HepG2 (cell line): ENCODE results near the gene COMMD3. TPM values are rescaled to one million over a fixed set of nuclear protein-coding genes. Genes with fewer than 3 reads are reported as not detected.
A peak's percentile ranks its signal among the peaks of the same experiment; 100 is the strongest.

Source experiments
- ATAC-seq: fragments of 200-7000 bp; cut with Tn5 transposase; 3 replicates; pipeline ENCODE4 v1.9.1; 2020; ENCODE audit warnings: mild to moderate bottlenecking, moderate library complexity
- BruUV-seq: library from RNA; stranded (reverse); fragments of 400-500 nt; replicated peaks from 2 replicates; lab custom pipeline; 2021; lab: Mats Ljungman, UMichigan
- CTCF ChIA-PET: fragments of 300-600 bp; formaldehyde crosslinking; extraction: SDS; loops from one replicate; lab custom pipeline; 2021; ENCODE audit warnings: low total read pairs, inconsistent platforms, low intra/inter-chr PET ratio; lab: Yijun Ruan, JAX
- POLR2A ChIA-PET: fragments of 350-600 bp; sonication (Branson Sonifier 250); formaldehyde crosslinking; loops from one replicate; lab custom pipeline; 2020; ENCODE audit warnings: antibody characterized with exemption, inconsistent platforms; lab: Yijun Ruan, JAX
- DNase-seq: peaks from one replicate; pipeline ENCODE4 v3.0.0-alpha.2; 2015; ENCODE audit warnings: low spot score
- FAIRE-seq: peaks from 3 replicates; lab custom pipeline; 2011; peaks lifted over from hg19 to GRCh38; lab: Jason Lieb, UNC
- H2AFZ ChIP-seq: one replicate; pipeline ENCODE4 v1.6.1; 2011; ENCODE audit warnings: low read length, inconsistent platforms
- H3K27ac ChIP-seq: fragments of 300-600 bp; 3 replicates; pipeline ENCODE4 v1.8.0; 2011; ENCODE audit warnings: mixed run types, mild to moderate bottlenecking, mixed read lengths, low read length, inconsistent platforms; ENCODE audit not compliant: insufficient read depth; ENCODE audit errors: extremely low read length
- H3K27me3 ChIP-seq, 2 experiments: fragments of 200-600 bp in 1 of 2; 2 replicates in 1 of 2; 3 replicates in 1 of 2; pipeline versions ENCODE4 v1.6.0 to v1.8.0; 2011; ENCODE audit warnings: low read length in 2 of 2, mild to moderate bottlenecking in 2 of 2, moderate library complexity in 2 of 2, inconsistent platforms in 1 of 2; ENCODE audit not compliant: insufficient read depth in 2 of 2, control insufficient read depth in 1 of 2
- H3K36me3 ChIP-seq, 2 experiments: fragments of 200-600 bp in 1 of 2; replicated peaks in 1 of 2; 2 replicates in 1 of 2; 3 replicates in 1 of 2; pipeline versions ENCODE4 v1.5.1 to v1.8.0; 2011; ENCODE audit warnings: low read length in 2 of 2, inconsistent platforms in 1 of 2; ENCODE audit not compliant: insufficient read depth in 2 of 2, control insufficient read depth in 1 of 2
- H3K4me1 ChIP-seq: 2 replicates; pipeline ENCODE4 v1.5.1; 2012; ENCODE audit warnings: low read length, inconsistent platforms; ENCODE audit not compliant: insufficient read depth
- H3K4me2 ChIP-seq: 2 replicates; pipeline ENCODE4 v1.6.0; 2011; ENCODE audit warnings: low read depth, low read length, inconsistent platforms
- H3K4me3 ChIP-seq, 3 experiments: fragments of 200-600 bp in 1 of 3; sonication (generic), shearing (Covaris generic) in 1 of 3; replicated peaks in 1 of 3; 2 replicates each; pipeline ENCODE4 v1.5.1; 2011 to 2016; ENCODE audit warnings: low read length in 3 of 3, inconsistent platforms in 2 of 3, low read depth in 2 of 3, mild to moderate bottlenecking in 2 of 3, control low read depth in 1 of 3, mixed read lengths in 1 of 3; ENCODE audit not compliant: insufficient read depth in 1 of 3
- H3K79me2 ChIP-seq: one replicate; pipeline ENCODE4 v1.6.1; 2011; ENCODE audit warnings: low read length, inconsistent platforms; ENCODE audit not compliant: insufficient read depth
- H3K9ac ChIP-seq: 2 replicates; pipeline ENCODE4 v1.6.0; 2011; ENCODE audit warnings: mild to moderate bottlenecking, low read depth, low read length, inconsistent platforms; ENCODE audit not compliant: insufficient read depth
- H3K9me3 ChIP-seq: 2 replicates; pipeline ENCODE4 v1.5.1; 2012; ENCODE audit warnings: mild to moderate bottlenecking, low read length
- H4K20me1 ChIP-seq: 2 replicates; pipeline ENCODE4 v1.6.0; 2011; ENCODE audit warnings: inconsistent platforms, mild to moderate bottlenecking, low read length, moderate library complexity; ENCODE audit not compliant: insufficient read depth
- CBX2 ChIP-seq, 2 experiments: fragments of 200-600 bp in 1 of 2; sonication (generic); formaldehyde crosslinking in 1 of 2; IDR thresholded peaks; 2 replicates each; pipeline versions ENCODE4 v1.7.0 to v1.8.1; 2018 to 2022; ENCODE audit warnings: low read depth in 2 of 2, low read length in 1 of 2, mild to moderate bottlenecking in 1 of 2, missing genetic modification reagents in 1 of 2
- JUND ChIP-seq: sonication (generic); formaldehyde crosslinking; IDR thresholded peaks from 2 replicates; pipeline ENCODE4 v1.8.0; 2022; ENCODE audit warnings: mild to moderate bottlenecking, missing genetic modification reagents
- SAP130 ChIP-seq: IDR thresholded peaks from 2 replicates; pipeline ENCODE4 v1.6.1; 2016; ENCODE audit warnings: low read depth
- ZFP36 ChIP-seq: fragments of 150-350 bp; IDR thresholded peaks from 2 replicates; pipeline ENCODE4 v1.6.1; 2018; ENCODE audit warnings: borderline replicate concordance, low read length, low read depth; ENCODE audit not compliant: partially characterized antibody
- ZNF652 ChIP-seq: IDR thresholded peaks from 2 replicates; pipeline ENCODE4 v1.6.1; 2016; ENCODE audit warnings: low read depth, borderline replicate concordance
- WGBS: methylation state at CpG from one replicate; pipeline ENCODE4 v1.1.6; 2017; ENCODE audit warnings: low lambda C conversion rate; 5-methylcytosine and 5-hydroxymethylcytosine counted together
- in situ Hi-C: cut with HindIII; loops from 2 replicates; pipeline ENCODE4 v1.10.0; 2017; ENCODE audit warnings: low pct_unique_long_range_greater_than_20kb; ENCODE audit not compliant: extremely low pct_ligation_motif_present
- intact Hi-C: fragments of 100-400 bp; cut with micrococcal nuclease; formaldehyde crosslinking; loops from one replicate; pipeline ENCODE4 v1.10.0; 2022; ENCODE audit not compliant: unreplicated experiment
- polyA plus RNA-seq, 8 experiments: library from polyadenylated mRNA; depleted of rRNA in 3 of 8; stranded (reverse) in 7 of 8; unstranded in 1 of 8; fragments of >200 nt; fragmentation: Illumina TruSeq in 4 of 8; extraction: Trizol in 4 of 8; gene quantifications; 2 replicates each; pipeline versions ENCODE4 v1.2.1 to v1.2.3, GENCODE V29; 2011 to 2016; ENCODE audit warnings: low read depth in 4 of 8, missing spikeins in 1 of 8, mixed read lengths in 1 of 8; ENCODE audit not compliant: insufficient read depth in 1 of 8
- total RNA-seq, 5 experiments: library from RNA; depleted of rRNA; stranded (reverse); fragments of >200 nt; fragmentation: Illumina TruSeq; extraction: Trizol; gene quantifications; 2 replicates each; pipeline ENCODE4 v1.2.3, GENCODE V29; 2016; ENCODE audit warnings: low read depth in 1 of 5

COMMD3 gene
- total and polyA plus RNA-seq, 2 of the 13 experiments (the other 11 are each of a cell fraction or from before 2014, with no cell fraction given) = 38.7 to 54.4 TPM

GRCh38 chr10:22322641-22323160 is 6.5 kb downstream of the COMMD3 start:
- peaks cover 35% of the 10 kb centered on the region for H3K79me2 ChIP-seq
- POLR2A ChIA-PET = interaction anchor here (2.0 kb wide), 1 partner anchor 18 kb away, joined by 9 read pairs; no protein-coding TSS in a partner anchor
- H2AFZ ChIP-seq = no peak overlapping the region
- CTCF ChIA-PET = no interaction called here
- peaks cover 0 to 7% of the 10 kb centered on the region in 2 experiments; a peak in 2 of 5 replicates for H3K27me3 ChIP-seq
- H3K27ac ChIP-seq = no peak overlapping the region
- no peak for ATAC-seq
- H3K9me3 ChIP-seq = no peaks in the 10 kb centered on the region
- no peak for FAIRE-seq
- BruUV-seq = TSS peak; percentile 26
- peaks cover 62% of the 10 kb centered on the region for H3K4me1 ChIP-seq
- TF ChIP-seq CBX2 (IDR thresholded peaks at IDR 0.05; ENCODE audit: low read depth, low read length) (0 out of 2 replicates have a peak, but pooled peaks have one; percentile 63), CBX2 (CRISPR knock-in tag; IDR thresholded peaks at IDR 0.05; ENCODE audit: low read depth) (no peak), SAP130 (CRISPR knock-in tag) (peak; percentile 19; the same call in 1 of the 2 replicates), ZNF652 (CRISPR knock-in tag) (peak; percentile 47; the same call in 1 of the 2 replicates), JUND (CRISPR knock-in tag) (no peak), ZFP36 (no peak)
- H3K4me2 ChIP-seq = peak overlapping the region; percentile 96
- 45% methylated on average over 5 of the region's 5 CpGs for WGBS
- intact Hi-C loops = loop anchor here (5.0 to 10.0 kb wide), 3 partner anchors 192 to 665 kb away; no protein-coding TSS in a partner anchor
- peak overlapping the region; percentile 69 for H3K9ac ChIP-seq
- in situ Hi-C loops = loop anchor here (25.0 kb wide), 2 partner anchors 390 to 810 kb away; partner anchors contain the start of gene PIP4K2A
- H3K4me3 ChIP-seq = peak overlapping the region; percentile 78 to 88 (median 81)
- H3K36me3 ChIP-seq = no peaks in the 10 kb centered on the region
- no peak for DNase-seq
- peaks cover 32% of the 10 kb centered on the region for H4K20me1 ChIP-seq
